H1 (cell line): Measurements from ENCODE around the gene DGKI. TPM values are rescaled to one million over a fixed set of nuclear protein-coding genes. Genes with fewer than 3 reads are reported as not detected.

Experiments used
- CTCF ChIA-PET: fragments of 300-600 bp; sonication (Branson Sonifier 250); formaldehyde crosslinking; loops from one replicate; lab custom pipeline; 2021; ENCODE audit not compliant: partially characterized antibody; lab: Charles Lee
- POLR2A ChIA-PET: fragments of 300-600 bp; sonication (Branson Sonifier 250); formaldehyde crosslinking; loops from one replicate; lab custom pipeline; 2021; ENCODE audit warnings: inconsistent platforms; ENCODE audit not compliant: partially characterized antibody; lab: Charles Lee
- DNase-seq, 2 experiments: peaks; one replicate each; pipeline versions ENCODE4 v3.0.0 to v3.0.0-alpha.2; 2010 to 2022; ENCODE audit warnings: low spot score in 2 of 2, low read depth in 1 of 2, mixed read lengths in 1 of 2
- FAIRE-seq: peaks from 2 replicates; lab custom pipeline; 2011; peaks lifted over from hg19 to GRCh38; lab: Jason Lieb, UNC
- H2AFZ ChIP-seq: 2 replicates; pipeline ENCODE4 v1.8.1; 2012; ENCODE audit warnings: low read length, inconsistent platforms
- H2AK5ac ChIP-seq: 2 replicates; pipeline ENCODE4 v1.6.1; 2013; ENCODE audit warnings: low read depth, low read length
- H2BK120ac ChIP-seq: replicated peaks from 2 replicates; pipeline ENCODE3; 2013; ENCODE audit warnings: low read depth, low read length, inconsistent platforms
- H2BK12ac ChIP-seq: 2 replicates; pipeline ENCODE4 v1.6.1; 2013; ENCODE audit warnings: low read depth, low read length
- H2BK15ac ChIP-seq: 2 replicates; pipeline ENCODE4 v1.6.1; 2013; ENCODE audit warnings: low read length
- H2BK20ac ChIP-seq: 2 replicates; pipeline ENCODE4 v1.6.1; 2013; ENCODE audit warnings: low read length
- H2BK5ac ChIP-seq: 2 replicates; pipeline ENCODE4 v1.6.1; 2013; ENCODE audit warnings: low read depth, low read length
- H3K14ac ChIP-seq: 2 replicates; pipeline ENCODE4 v1.6.1; 2013; ENCODE audit warnings: inconsistent platforms; ENCODE audit not compliant: insufficient read length
- H3K18ac ChIP-seq: 2 replicates; pipeline ENCODE4 v1.6.1; 2013; ENCODE audit warnings: low read length; ENCODE audit errors: extremely low read depth
- H3K23ac ChIP-seq: 2 replicates; pipeline ENCODE4 v1.6.1; 2013; ENCODE audit warnings: inconsistent platforms; ENCODE audit not compliant: insufficient read length
- H3K23me2 ChIP-seq: 2 replicates; pipeline ENCODE4 v1.6.1; 2013; ENCODE audit warnings: low read depth, low read length
- H3K27ac ChIP-seq: 2 replicates; pipeline ENCODE4 v1.6.1; 2011; ENCODE audit warnings: low read depth, low read length, inconsistent platforms
- H3K27me3 ChIP-seq, 4 experiments: replicated peaks in 1 of 4; 1 replicate in 1 of 4; 2 replicates in 3 of 4; pipeline versions ENCODE4 v1.6.1 to v1.8.1; 2011 to 2013; ENCODE audit warnings: low read length in 3 of 4, mild to moderate bottlenecking in 3 of 4, inconsistent platforms in 2 of 4, mixed read lengths in 2 of 4, moderate library complexity in 1 of 4; ENCODE audit not compliant: control insufficient read depth in 3 of 4, insufficient read depth in 3 of 4; ENCODE audit errors: extremely low read depth in 1 of 4
- H3K36me3 ChIP-seq, 4 experiments: 2 replicates each; pipeline versions ENCODE4 v1.6.1 to v1.8.1; 2011 to 2013; ENCODE audit warnings: mild to moderate bottlenecking in 4 of 4, low read length in 3 of 4, moderate library complexity in 2 of 4, control low read depth in 1 of 4, inconsistent platforms in 1 of 4; ENCODE audit not compliant: insufficient read depth in 4 of 4, control insufficient read depth in 2 of 4
- H3K4ac ChIP-seq: replicated peaks from 2 replicates; pipeline ENCODE3; 2013; ENCODE audit warnings: low read length, low read depth, mixed read lengths, inconsistent platforms; ENCODE audit not compliant: insufficient read length
- H3K4me1 ChIP-seq, 4 experiments: replicated peaks in 1 of 4; 1 replicate in 1 of 4; 2 replicates in 3 of 4; pipeline versions ENCODE4 v1.6.1 to v1.8.1; 2011 to 2013; ENCODE audit warnings: low read length in 3 of 4, inconsistent platforms in 2 of 4, mixed read lengths in 1 of 4; ENCODE audit not compliant: insufficient read depth in 4 of 4, control insufficient read depth in 3 of 4
- H3K4me2 ChIP-seq, 2 experiments: 2 replicates each; pipeline versions ENCODE4 v1.6.1 to v1.8.1; 2011 to 2013; ENCODE audit warnings: low read depth in 2 of 2, low read length in 2 of 2, control low read depth in 1 of 2, inconsistent platforms in 1 of 2, mild to moderate bottlenecking in 1 of 2; ENCODE audit not compliant: insufficient read depth in 1 of 2
- H3K4me3 ChIP-seq, 4 experiments: fragments of 200-600, 300-600 bp in 1 of 4; sonication (generic), shearing (Covaris generic), sonication (Bioruptor Twin) in 1 of 4; 2 replicates each; pipeline versions ENCODE4 v1.5.1 to v1.8.1; 2011 to 2016; ENCODE audit warnings: low read length in 4 of 4, low read depth in 3 of 4, control low read depth in 2 of 4, inconsistent platforms in 2 of 4, mild to moderate bottlenecking in 2 of 4, mixed read lengths in 1 of 4, moderate library complexity in 1 of 4; ENCODE audit not compliant: insufficient read depth in 2 of 4; ENCODE audit errors: extremely low read depth in 1 of 4
- H3K56ac ChIP-seq: replicated peaks from 2 replicates; pipeline ENCODE3; 2013; ENCODE audit warnings: low read depth, mild to moderate bottlenecking, mixed read lengths, low read length, inconsistent platforms; ENCODE audit not compliant: insufficient read length
- H3K79me1 ChIP-seq: 2 replicates; pipeline ENCODE4 v1.6.1; 2013; ENCODE audit warnings: low read depth, low read length, control low read depth
- H3K79me2 ChIP-seq, 2 experiments: 2 replicates each; pipeline versions ENCODE4 v1.6.1 to v1.8.1; 2012 to 2013; ENCODE audit warnings: low read length in 2 of 2, mild to moderate bottlenecking in 2 of 2, inconsistent platforms in 1 of 2; ENCODE audit not compliant: insufficient read depth in 2 of 2, control insufficient read depth in 1 of 2
- H3K9ac ChIP-seq, 4 experiments: replicated peaks in 1 of 4; 1 replicate in 1 of 4; 2 replicates in 3 of 4; pipeline versions ENCODE4 v1.6.1 to v1.8.1; 2011 to 2013; ENCODE audit warnings: low read depth in 3 of 4, low read length in 3 of 4, control low read depth in 2 of 4, mild to moderate bottlenecking in 2 of 4, moderate library complexity in 2 of 4, inconsistent platforms in 1 of 4; ENCODE audit errors: extremely low read depth in 1 of 4
- H3K9me3 ChIP-seq, 2 experiments: 2 replicates each; pipeline versions ENCODE4 v1.6.1 to v1.8.1; 2012 to 2013; ENCODE audit warnings: mild to moderate bottlenecking in 2 of 2, moderate library complexity in 2 of 2, control low read depth in 1 of 2, inconsistent platforms in 1 of 2, low read depth in 1 of 2, low read length in 1 of 2, mixed read lengths in 1 of 2; ENCODE audit not compliant: insufficient read depth in 2 of 2
- H4K20me1 ChIP-seq, 2 experiments: replicated peaks in 1 of 2; 2 replicates each; pipeline versions ENCODE3 to v1.8.1; 2011 to 2013; ENCODE audit warnings: inconsistent platforms in 2 of 2, low read length in 2 of 2, mild to moderate bottlenecking in 1 of 2; ENCODE audit not compliant: insufficient read depth in 2 of 2, control insufficient read depth in 1 of 2
- H4K5ac ChIP-seq: 2 replicates; pipeline ENCODE4 v1.6.1; 2013; ENCODE audit warnings: low read length, low read depth, mixed read lengths, inconsistent platforms; ENCODE audit not compliant: insufficient read length
- H4K8ac ChIP-seq: 2 replicates; pipeline ENCODE4 v1.8.0; 2013; ENCODE audit warnings: mild to moderate bottlenecking, moderate library complexity, low read length, inconsistent platforms; ENCODE audit not compliant: insufficient read depth; ENCODE audit errors: extremely low read depth
- H4K91ac ChIP-seq: replicated peaks from 2 replicates; pipeline ENCODE3; 2013; ENCODE audit warnings: low read length, mixed read lengths, inconsistent platforms; ENCODE audit not compliant: insufficient read length
- CHD1 ChIP-seq: IDR thresholded peaks from 2 replicates; pipeline ENCODE4 v1.6.1; 2012; ENCODE audit warnings: low read depth, low read length, improper control_type of control experiment
- EP300 ChIP-seq, 2 experiments: IDR thresholded peaks; 1 replicate in 1 of 2; 2 replicates in 1 of 2; pipeline ENCODE4 v1.6.1; 2011 to 2012; ENCODE audit warnings: low read depth in 2 of 2, low read length in 2 of 2, mild to moderate bottlenecking in 2 of 2, borderline replicate concordance in 1 of 2, inconsistent platforms in 1 of 2, moderate library complexity in 1 of 2
- JUN ChIP-seq: IDR thresholded peaks from 2 replicates; pipeline ENCODE4 v1.6.1; 2011; ENCODE audit warnings: low read depth, mild to moderate bottlenecking, improper control_type of control experiment, low read length
- KDM4A ChIP-seq: IDR thresholded peaks from one replicate; pipeline ENCODE4 v1.7.1; 2012; ENCODE audit warnings: low read depth, mild to moderate bottlenecking, moderate library complexity, low read length, inconsistent platforms; ENCODE audit not compliant: severe bottlenecking
- RAD21 ChIP-seq, 2 experiments: IDR thresholded peaks in 1 of 2; conservative IDR thresholded peaks in 1 of 2; 2 replicates each; pipeline ENCODE4 v1.6.1; 2011; ENCODE audit warnings: low read depth in 2 of 2, low read length in 2 of 2, improper control_type of control experiment in 1 of 2, inconsistent platforms in 1 of 2, mild to moderate bottlenecking in 1 of 2, moderate library complexity in 1 of 2
- SIN3A ChIP-seq, 2 experiments: IDR thresholded peaks in 1 of 2; conservative IDR thresholded peaks in 1 of 2; 2 replicates each; pipeline ENCODE4 v1.6.1; 2011 to 2012; ENCODE audit warnings: low read length in 2 of 2, improper control_type of control experiment in 1 of 2, low read depth in 1 of 2, mild to moderate bottlenecking in 1 of 2
- SRF ChIP-seq: IDR thresholded peaks from 2 replicates; pipeline ENCODE4 v1.6.1; 2011; ENCODE audit warnings: mild to moderate bottlenecking, low read depth, low read length, moderate library complexity
- TEAD4 ChIP-seq: IDR thresholded peaks from 2 replicates; pipeline ENCODE4 v1.6.1; 2012; ENCODE audit warnings: low read depth, low read length, inconsistent platforms, mixed read lengths
- USF2 ChIP-seq: IDR thresholded peaks from 2 replicates; pipeline ENCODE4 v1.6.1; 2011; ENCODE audit warnings: low read length, improper control_type of control experiment
- WGBS, 2 experiments: shearing (Covaris generic) in 1 of 2; methylation state at CpG; one replicate each; pipeline versions ENCODE4 v1.1.6 to v1.1.7; 2013 to 2015; ENCODE audit warnings: low lambda C conversion rate in 2 of 2, mixed read lengths in 2 of 2, inconsistent platforms in 1 of 2, low coverage in 1 of 2, missing lambda C conversion rate in 1 of 2; ENCODE audit not compliant: insufficient replicate concordance in 2 of 2, insufficient coverage in 1 of 2, insufficient read length in 1 of 2; ENCODE audit errors: extremely low coverage in 1 of 2, missing lambda C conversion rate in 1 of 2; 5-methylcytosine and 5-hydroxymethylcytosine counted together
- polyA plus RNA-seq, 7 experiments: library from polyadenylated mRNA; depleted of rRNA in 3 of 7; stranded (reverse) in 5 of 7; unstranded in 2 of 7; fragments of >200 nt in 5 of 7; fragments of 200-250 nt in 2 of 7; gene quantifications; 1 replicate in 5 of 7; 2 replicates in 1 of 7; 4 replicates in 1 of 7; pipeline versions ENCODE4 v1.2.1 to v1.2.3, GENCODE V29; 2011 to 2013; ENCODE audit warnings: missing spikeins in 2 of 7, mixed read lengths in 2 of 7
- total RNA-seq: library from RNA; stranded (reverse); fragmentation: NEBNext Ultra II Directional; extraction: Animal tissue kit (Norgen Biotek cat#: 25700); gene quantifications from 2 replicates; pipeline ENCODE4 v1.2.1, GENCODE V29; 2021
- TF ChIP-seq, protein P1 (sequence below): IDR thresholded peaks from 2 replicates; pipeline ENCODE4 v1.6.1; 2012; ENCODE audit warnings: low read length, inconsistent platforms

The DGKI gene
- total and polyA plus RNA-seq, 2 of the 8 experiments (the other 6 are each of a cell fraction or from before 2014, with no cell fraction given) = 0.20 to 0.71 TPM

DNA sequence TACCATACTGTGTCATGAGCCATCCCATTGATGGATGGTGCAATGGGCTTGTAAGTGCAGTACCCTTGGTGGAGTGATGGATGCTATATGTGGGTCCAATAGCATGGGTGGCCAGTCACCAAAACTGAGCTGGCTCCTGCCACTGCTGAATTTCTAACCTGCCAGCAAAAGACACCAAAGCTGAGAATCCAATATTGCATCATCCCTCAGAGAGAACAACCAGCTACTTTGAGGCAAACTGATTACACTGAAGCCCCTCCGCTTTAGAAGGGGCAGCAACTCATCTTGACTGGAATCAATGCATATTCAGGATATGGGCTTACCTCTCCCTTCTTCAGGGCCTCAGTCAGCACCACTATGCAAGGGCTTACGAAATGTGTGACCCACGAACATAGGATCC lies 211.6 kb downstream of the DGKI start:
- TF ChIP-seq KDM4A = no peak
- TF ChIP-seq TEAD4 = no peak
- TF ChIP-seq, protein P1, sequence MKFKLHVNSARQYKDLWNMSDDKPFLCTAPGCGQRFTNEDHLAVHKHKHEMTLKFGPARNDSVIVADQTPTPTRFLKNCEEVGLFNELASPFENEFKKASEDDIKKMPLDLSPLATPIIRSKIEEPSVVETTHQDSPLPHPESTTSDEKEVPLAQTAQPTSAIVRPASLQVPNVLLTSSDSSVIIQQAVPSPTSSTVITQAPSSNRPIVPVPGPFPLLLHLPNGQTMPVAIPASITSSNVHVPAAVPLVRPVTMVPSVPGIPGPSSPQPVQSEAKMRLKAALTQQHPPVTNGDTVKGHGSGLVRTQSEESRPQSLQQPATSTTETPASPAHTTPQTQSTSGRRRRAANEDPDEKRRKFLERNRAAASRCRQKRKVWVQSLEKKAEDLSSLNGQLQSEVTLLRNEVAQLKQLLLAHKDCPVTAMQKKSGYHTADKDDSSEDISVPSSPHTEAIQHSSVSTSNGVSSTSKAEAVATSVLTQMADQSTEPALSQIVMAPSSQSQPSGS = no peak
- TF ChIP-seq CHD1 = no peak
- TF ChIP-seq USF2 = no peak
- TF ChIP-seq JUN = no peak
- TF ChIP-seq SIN3A (conservative IDR thresholded peaks at IDR 0.05 in 1 of 2, IDR thresholded peaks at IDR 0.05 in 1 of 2; ENCODE audit: low read depth in 1 of 2, low read length in 2 of 2) = no peak
- TF ChIP-seq EP300 (IDR thresholded peaks at IDR 0.05; ENCODE audit: borderline replicate concordance in 1 of 2, low read depth in 2 of 2, low read length in 2 of 2) = no peak
- TF ChIP-seq RAD21 (IDR thresholded peaks at IDR 0.05 in 1 of 2, conservative IDR thresholded peaks at IDR 0.05 in 1 of 2; ENCODE audit: low read depth in 2 of 2, low read length in 2 of 2) = no peak
- TF ChIP-seq SRF = no peak
- H4K8ac ChIP-seq = no peak overlapping the region
- CTCF ChIA-PET = interaction anchor here (1.1 to 4.0 kb wide), 3 partner anchors 9 to 29 kb away, joined by 4 to 27 read pairs (median 9); no protein-coding TSS in a partner anchor
- H3K4me1 ChIP-seq = no peaks in the 10 kb centered on the region
- FAIRE-seq (no peak), DNase-seq (no peak)
- no peak overlapping the region for H3K18ac ChIP-seq
- H4K5ac ChIP-seq = no peak overlapping the region
- H2BK20ac ChIP-seq = no peak overlapping the region
- no peak overlapping the region for H2AK5ac ChIP-seq
- no peak overlapping the region for H3K14ac ChIP-seq
- no peak overlapping the region for H2AFZ ChIP-seq
- H3K56ac ChIP-seq = no peak overlapping the region
- no peak overlapping the region for H2BK5ac ChIP-seq
- H2BK120ac ChIP-seq = no peak overlapping the region
- WGBS, 2 experiments = 82% methylated on average over 3 of the region's 3 CpGs; no CpG with 5 or more reads in 1 of the 2 experiments
- no peak overlapping the region for H3K9ac ChIP-seq
- POLR2A ChIA-PET = interaction anchor here (0.6 kb wide), 1 partner anchor 1909 kb away, joined by 3 read pairs; no protein-coding TSS in a partner anchor
- H4K20me1 ChIP-seq = no peaks in the 10 kb centered on the region
- H3K27ac ChIP-seq = no peak overlapping the region
- H3K36me3 ChIP-seq = no peaks in the 10 kb centered on the region
- H2BK15ac ChIP-seq = no peak overlapping the region
- H3K4me2 ChIP-seq = no peak overlapping the region
- no peak overlapping the region for H3K23ac ChIP-seq
- no peaks in the 10 kb centered on the region for H3K27me3 ChIP-seq
- no peaks in the 10 kb centered on the region for H3K9me3 ChIP-seq
- H3K79me2 ChIP-seq = no peaks in the 10 kb centered on the region
- H3K4ac ChIP-seq = no peak overlapping the region
- H2BK12ac ChIP-seq = no peak overlapping the region
- no peak overlapping the region for H3K4me3 ChIP-seq
- no peaks in the 10 kb centered on the region for H3K23me2 ChIP-seq
- no peak overlapping the region for H4K91ac ChIP-seq
- no peaks in the 10 kb centered on the region for H3K79me1 ChIP-seq
